H1 (cell line): ENCODE results near the gene PGGHG. TPM values are rescaled to one million over a fixed set of nuclear protein-coding genes. Genes with fewer than 3 reads are reported as not detected.

Experiments used
- CTCF ChIA-PET: fragments of 300-600 bp; sonication (Branson Sonifier 250); formaldehyde crosslinking; loops from one replicate; lab custom pipeline; 2021; ENCODE audit not compliant: partially characterized antibody; lab: Charles Lee
- POLR2A ChIA-PET: fragments of 300-600 bp; sonication (Branson Sonifier 250); formaldehyde crosslinking; loops from one replicate; lab custom pipeline; 2021; ENCODE audit warnings: inconsistent platforms; ENCODE audit not compliant: partially characterized antibody; lab: Charles Lee
- DNase-seq, 2 experiments: peaks; one replicate each; pipeline versions ENCODE4 v3.0.0 to v3.0.0-alpha.2; 2010 to 2022; ENCODE audit warnings: low spot score in 2 of 2, low read depth in 1 of 2, mixed read lengths in 1 of 2
- FAIRE-seq: peaks from 2 replicates; lab custom pipeline; 2011; peaks lifted over from hg19 to GRCh38; lab: Jason Lieb, UNC
- H2AFZ ChIP-seq: 2 replicates; pipeline ENCODE4 v1.8.1; 2012; ENCODE audit warnings: low read length, inconsistent platforms
- H2AK5ac ChIP-seq: 2 replicates; pipeline ENCODE4 v1.6.1; 2013; ENCODE audit warnings: low read depth, low read length
- H2BK120ac ChIP-seq: replicated peaks from 2 replicates; pipeline ENCODE3; 2013; ENCODE audit warnings: low read depth, low read length, inconsistent platforms
- H2BK12ac ChIP-seq: 2 replicates; pipeline ENCODE4 v1.6.1; 2013; ENCODE audit warnings: low read depth, low read length
- H2BK15ac ChIP-seq: 2 replicates; pipeline ENCODE4 v1.6.1; 2013; ENCODE audit warnings: low read length
- H2BK20ac ChIP-seq: 2 replicates; pipeline ENCODE4 v1.6.1; 2013; ENCODE audit warnings: low read length
- H2BK5ac ChIP-seq: 2 replicates; pipeline ENCODE4 v1.6.1; 2013; ENCODE audit warnings: low read depth, low read length
- H3K14ac ChIP-seq: 2 replicates; pipeline ENCODE4 v1.6.1; 2013; ENCODE audit warnings: inconsistent platforms; ENCODE audit not compliant: insufficient read length
- H3K18ac ChIP-seq: 2 replicates; pipeline ENCODE4 v1.6.1; 2013; ENCODE audit warnings: low read length; ENCODE audit errors: extremely low read depth
- H3K23ac ChIP-seq: 2 replicates; pipeline ENCODE4 v1.6.1; 2013; ENCODE audit warnings: inconsistent platforms; ENCODE audit not compliant: insufficient read length
- H3K23me2 ChIP-seq: 2 replicates; pipeline ENCODE4 v1.6.1; 2013; ENCODE audit warnings: low read depth, low read length
- H3K27ac ChIP-seq: 2 replicates; pipeline ENCODE4 v1.6.1; 2011; ENCODE audit warnings: low read depth, low read length, inconsistent platforms
- H3K27me3 ChIP-seq, 4 experiments: replicated peaks in 1 of 4; 1 replicate in 1 of 4; 2 replicates in 3 of 4; pipeline versions ENCODE4 v1.6.1 to v1.8.1; 2011 to 2013; ENCODE audit warnings: low read length in 3 of 4, mild to moderate bottlenecking in 3 of 4, inconsistent platforms in 2 of 4, mixed read lengths in 2 of 4, moderate library complexity in 1 of 4; ENCODE audit not compliant: control insufficient read depth in 3 of 4, insufficient read depth in 3 of 4; ENCODE audit errors: extremely low read depth in 1 of 4
- H3K36me3 ChIP-seq, 4 experiments: 2 replicates each; pipeline versions ENCODE4 v1.6.1 to v1.8.1; 2011 to 2013; ENCODE audit warnings: mild to moderate bottlenecking in 4 of 4, low read length in 3 of 4, moderate library complexity in 2 of 4, control low read depth in 1 of 4, inconsistent platforms in 1 of 4; ENCODE audit not compliant: insufficient read depth in 4 of 4, control insufficient read depth in 2 of 4
- H3K4ac ChIP-seq: replicated peaks from 2 replicates; pipeline ENCODE3; 2013; ENCODE audit warnings: low read length, low read depth, mixed read lengths, inconsistent platforms; ENCODE audit not compliant: insufficient read length
- H3K4me1 ChIP-seq, 4 experiments: replicated peaks in 1 of 4; 1 replicate in 1 of 4; 2 replicates in 3 of 4; pipeline versions ENCODE4 v1.6.1 to v1.8.1; 2011 to 2013; ENCODE audit warnings: low read length in 3 of 4, inconsistent platforms in 2 of 4, mixed read lengths in 1 of 4; ENCODE audit not compliant: insufficient read depth in 4 of 4, control insufficient read depth in 3 of 4
- H3K4me2 ChIP-seq, 2 experiments: 2 replicates each; pipeline versions ENCODE4 v1.6.1 to v1.8.1; 2011 to 2013; ENCODE audit warnings: low read depth in 2 of 2, low read length in 2 of 2, control low read depth in 1 of 2, inconsistent platforms in 1 of 2, mild to moderate bottlenecking in 1 of 2; ENCODE audit not compliant: insufficient read depth in 1 of 2
- H3K4me3 ChIP-seq, 4 experiments: fragments of 200-600, 300-600 bp in 1 of 4; sonication (generic), shearing (Covaris generic), sonication (Bioruptor Twin) in 1 of 4; 2 replicates each; pipeline versions ENCODE4 v1.5.1 to v1.8.1; 2011 to 2016; ENCODE audit warnings: low read length in 4 of 4, low read depth in 3 of 4, control low read depth in 2 of 4, inconsistent platforms in 2 of 4, mild to moderate bottlenecking in 2 of 4, mixed read lengths in 1 of 4, moderate library complexity in 1 of 4; ENCODE audit not compliant: insufficient read depth in 2 of 4; ENCODE audit errors: extremely low read depth in 1 of 4
- H3K56ac ChIP-seq: replicated peaks from 2 replicates; pipeline ENCODE3; 2013; ENCODE audit warnings: low read depth, mild to moderate bottlenecking, mixed read lengths, low read length, inconsistent platforms; ENCODE audit not compliant: insufficient read length
- H3K79me1 ChIP-seq: 2 replicates; pipeline ENCODE4 v1.6.1; 2013; ENCODE audit warnings: low read depth, low read length, control low read depth
- H3K79me2 ChIP-seq, 2 experiments: 2 replicates each; pipeline versions ENCODE4 v1.6.1 to v1.8.1; 2012 to 2013; ENCODE audit warnings: low read length in 2 of 2, mild to moderate bottlenecking in 2 of 2, inconsistent platforms in 1 of 2; ENCODE audit not compliant: insufficient read depth in 2 of 2, control insufficient read depth in 1 of 2
- H3K9ac ChIP-seq, 4 experiments: replicated peaks in 1 of 4; 1 replicate in 1 of 4; 2 replicates in 3 of 4; pipeline versions ENCODE4 v1.6.1 to v1.8.1; 2011 to 2013; ENCODE audit warnings: low read depth in 3 of 4, low read length in 3 of 4, control low read depth in 2 of 4, mild to moderate bottlenecking in 2 of 4, moderate library complexity in 2 of 4, inconsistent platforms in 1 of 4; ENCODE audit errors: extremely low read depth in 1 of 4
- H3K9me3 ChIP-seq, 2 experiments: 2 replicates each; pipeline versions ENCODE4 v1.6.1 to v1.8.1; 2012 to 2013; ENCODE audit warnings: mild to moderate bottlenecking in 2 of 2, moderate library complexity in 2 of 2, control low read depth in 1 of 2, inconsistent platforms in 1 of 2, low read depth in 1 of 2, low read length in 1 of 2, mixed read lengths in 1 of 2; ENCODE audit not compliant: insufficient read depth in 2 of 2
- H4K20me1 ChIP-seq, 2 experiments: replicated peaks in 1 of 2; 2 replicates each; pipeline versions ENCODE3 to v1.8.1; 2011 to 2013; ENCODE audit warnings: inconsistent platforms in 2 of 2, low read length in 2 of 2, mild to moderate bottlenecking in 1 of 2; ENCODE audit not compliant: insufficient read depth in 2 of 2, control insufficient read depth in 1 of 2
- H4K5ac ChIP-seq: 2 replicates; pipeline ENCODE4 v1.6.1; 2013; ENCODE audit warnings: low read length, low read depth, mixed read lengths, inconsistent platforms; ENCODE audit not compliant: insufficient read length
- H4K8ac ChIP-seq: 2 replicates; pipeline ENCODE4 v1.8.0; 2013; ENCODE audit warnings: mild to moderate bottlenecking, moderate library complexity, low read length, inconsistent platforms; ENCODE audit not compliant: insufficient read depth; ENCODE audit errors: extremely low read depth
- H4K91ac ChIP-seq: replicated peaks from 2 replicates; pipeline ENCODE3; 2013; ENCODE audit warnings: low read length, mixed read lengths, inconsistent platforms; ENCODE audit not compliant: insufficient read length
- ASH2L ChIP-seq: fragments of 200-600, 300-600 bp; sonication (generic); IDR thresholded peaks from one replicate; pipeline ENCODE4 v1.7.1; 2017; ENCODE audit warnings: low read length
- BRCA1 ChIP-seq: IDR thresholded peaks from 2 replicates; pipeline ENCODE4 v1.6.1; 2012; ENCODE audit warnings: low read depth, low read length, improper control_type of control experiment
- KDM1A ChIP-seq: fragments of 200-600, 300-600 bp; sonication (generic); IDR thresholded peaks from 2 replicates; pipeline ENCODE4 v1.7.1; 2016; ENCODE audit warnings: mild to moderate bottlenecking, low read length, borderline replicate concordance
- POU5F1 ChIP-seq: IDR thresholded peaks from 2 replicates; pipeline ENCODE4 v1.6.1; 2011; ENCODE audit warnings: low read depth, mild to moderate bottlenecking, low read length, moderate library complexity
- RFX5 ChIP-seq: IDR thresholded peaks from 2 replicates; pipeline ENCODE4 v1.6.1; 2011; ENCODE audit warnings: low read depth, low read length, improper control_type of control experiment, borderline replicate concordance
- RXRA ChIP-seq: IDR thresholded peaks from 2 replicates; pipeline ENCODE4 v1.6.1; 2011; ENCODE audit warnings: low read depth, mild to moderate bottlenecking, low read length, moderate library complexity; ENCODE audit not compliant: insufficient read depth
- SIN3A ChIP-seq, 2 experiments: IDR thresholded peaks in 1 of 2; conservative IDR thresholded peaks in 1 of 2; 2 replicates each; pipeline ENCODE4 v1.6.1; 2011 to 2012; ENCODE audit warnings: low read length in 2 of 2, improper control_type of control experiment in 1 of 2, low read depth in 1 of 2, mild to moderate bottlenecking in 1 of 2
- SRF ChIP-seq: IDR thresholded peaks from 2 replicates; pipeline ENCODE4 v1.6.1; 2011; ENCODE audit warnings: mild to moderate bottlenecking, low read depth, low read length, moderate library complexity
- TAF7 ChIP-seq: optimal IDR thresholded peaks from 2 replicates; pipeline ENCODE3; 2011; ENCODE audit warnings: low read depth, mild to moderate bottlenecking, inconsistent platforms, low read length, moderate library complexity, borderline replicate concordance
- TBP ChIP-seq: IDR thresholded peaks from 2 replicates; pipeline ENCODE4 v1.6.1; 2011; ENCODE audit warnings: low read depth, low read length, improper control_type of control experiment
- TEAD4 ChIP-seq: IDR thresholded peaks from 2 replicates; pipeline ENCODE4 v1.6.1; 2012; ENCODE audit warnings: low read depth, low read length, inconsistent platforms, mixed read lengths
- ZNF274 ChIP-seq: IDR thresholded peaks from 2 replicates; pipeline ENCODE4 v1.7.0; 2012; ENCODE audit warnings: low read length, borderline replicate concordance; ENCODE audit errors: extremely low read depth
- WGBS, 2 experiments: shearing (Covaris generic) in 1 of 2; methylation state at CpG; one replicate each; pipeline versions ENCODE4 v1.1.6 to v1.1.7; 2013 to 2015; ENCODE audit warnings: low lambda C conversion rate in 2 of 2, mixed read lengths in 2 of 2, inconsistent platforms in 1 of 2, low coverage in 1 of 2, missing lambda C conversion rate in 1 of 2; ENCODE audit not compliant: insufficient replicate concordance in 2 of 2, insufficient coverage in 1 of 2, insufficient read length in 1 of 2; ENCODE audit errors: extremely low coverage in 1 of 2, missing lambda C conversion rate in 1 of 2; 5-methylcytosine and 5-hydroxymethylcytosine counted together
- polyA plus RNA-seq, 7 experiments: library from polyadenylated mRNA; depleted of rRNA in 3 of 7; stranded (reverse) in 5 of 7; unstranded in 2 of 7; fragments of >200 nt in 5 of 7; fragments of 200-250 nt in 2 of 7; gene quantifications; 1 replicate in 5 of 7; 2 replicates in 1 of 7; 4 replicates in 1 of 7; pipeline versions ENCODE4 v1.2.1 to v1.2.3, GENCODE V29; 2011 to 2013; ENCODE audit warnings: missing spikeins in 2 of 7, mixed read lengths in 2 of 7
- total RNA-seq: library from RNA; stranded (reverse); fragmentation: NEBNext Ultra II Directional; extraction: Animal tissue kit (Norgen Biotek cat#: 25700); gene quantifications from 2 replicates; pipeline ENCODE4 v1.2.1, GENCODE V29; 2021
- TF ChIP-seq, protein P1 (sequence below): IDR thresholded peaks from 2 replicates; pipeline ENCODE4 v1.6.1; 2011; ENCODE audit warnings: low read depth, mild to moderate bottlenecking, low read length; ENCODE audit not compliant: insufficient read depth

The PGGHG gene
- total and polyA plus RNA-seq, 2 of the 8 experiments (the other 6 are each of a cell fraction or from before 2014, with no cell fraction given) = 34.8 to 60.7 TPM

DNA sequence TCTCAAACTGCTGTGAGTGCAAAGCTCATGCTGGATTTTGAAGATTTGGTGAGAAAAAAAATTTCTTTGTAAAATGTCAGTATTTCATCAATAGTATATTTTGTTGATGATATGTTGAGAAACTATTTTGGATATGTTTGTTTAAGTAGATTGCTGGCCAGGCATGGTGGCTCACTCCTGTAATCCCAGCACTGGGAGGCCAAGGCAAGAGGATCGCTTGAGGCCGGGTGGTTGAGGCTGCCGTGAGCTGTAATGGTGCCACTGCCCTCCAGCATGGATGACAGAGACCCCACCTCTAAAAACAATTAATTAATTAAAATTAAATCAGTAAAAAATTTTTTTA lies 38.6 kb downstream of the PGGHG start:
- no peak overlapping the region for H3K4ac ChIP-seq
- H3K79me2 ChIP-seq = no peaks in the 10 kb centered on the region
- peak overlapping the region; percentile 75; the same call in 1 of the 2 replicates for H2BK12ac ChIP-seq
- no peak overlapping the region for H2BK120ac ChIP-seq
- H3K56ac ChIP-seq = no peak overlapping the region
- H4K20me1 ChIP-seq = no peaks in the 10 kb centered on the region
- H3K9me3 ChIP-seq = peaks cover 4 to 5% of the 10 kb centered on the region in 2 experiments; a peak in 1 of 4 replicates
- no peak overlapping the region for H2AK5ac ChIP-seq
- H4K8ac ChIP-seq = no peak overlapping the region
- 97% methylated on average over 3 of the region's 3 CpGs; no CpG with 5 or more reads in 1 of the 2 experiments for WGBS, 2 experiments
- H3K18ac ChIP-seq = 0 out of 2 replicates have a peak overlapping the region, but pooled peaks have one; percentile 32
- no peak overlapping the region for H3K4me2 ChIP-seq
- no peak overlapping the region for H3K27ac ChIP-seq
- ChIA-PET POLR2A (interaction anchor here (0.7 to 1.8 kb wide), 7 partner anchors 9 to 27 kb away, joined by 3 to 8 read pairs (median 4); partner anchors contain the start of gene IFITM2), CTCF (interaction anchor here (1.0 to 2.4 kb wide), 4 partner anchors 11 to 121 kb away, joined by 3 to 6 read pairs (median 4); partner anchors contain the start of gene BET1L)
- H2AFZ ChIP-seq = no peak overlapping the region
- H3K79me1 ChIP-seq = no peaks in the 10 kb centered on the region
- H3K23me2 ChIP-seq = no peaks in the 10 kb centered on the region
- H3K27me3 ChIP-seq = no peaks in the 10 kb centered on the region
- 0 out of 2 replicates have a peak overlapping the region, but pooled peaks have one; percentile 88 for H2BK15ac ChIP-seq
- H3K4me3 ChIP-seq = no peak overlapping the region
- no peak overlapping the region for H2BK5ac ChIP-seq
- no peak overlapping the region for H3K14ac ChIP-seq
- peaks cover 0 to 14% (median 2%) of the 10 kb centered on the region in 4 experiments; a peak in 4 of 7 replicates for H3K4me1 ChIP-seq
- no peak overlapping the region for H4K5ac ChIP-seq
- TF ChIP-seq, protein P1, sequence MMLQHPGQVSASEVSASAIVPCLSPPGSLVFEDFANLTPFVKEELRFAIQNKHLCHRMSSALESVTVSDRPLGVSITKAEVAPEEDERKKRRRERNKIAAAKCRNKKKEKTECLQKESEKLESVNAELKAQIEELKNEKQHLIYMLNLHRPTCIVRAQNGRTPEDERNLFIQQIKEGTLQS = no peak
- TF ChIP-seq ASH2L = no peak
- no peak for TF ChIP-seq SIN3A (conservative IDR thresholded peaks at IDR 0.05 in 1 of 2, IDR thresholded peaks at IDR 0.05 in 1 of 2; ENCODE audit: low read depth in 1 of 2, low read length in 2 of 2)
- TF ChIP-seq KDM1A = no peak
- TF ChIP-seq TAF7 = no peak
- no peak for TF ChIP-seq TBP
- no peak for TF ChIP-seq SRF
- no peak for TF ChIP-seq TEAD4
- no peak for TF ChIP-seq RFX5
- no peak for TF ChIP-seq BRCA1
- TF ChIP-seq RXRA = no peak
- no peak for TF ChIP-seq ZNF274
- TF ChIP-seq POU5F1 = no peak
- H3K9ac ChIP-seq = no peak overlapping the region
- H3K36me3 ChIP-seq = no peaks in the 10 kb centered on the region
- H4K91ac ChIP-seq = no peak overlapping the region
- DNase-seq = no peak
- FAIRE-seq = no peak
- H2BK20ac ChIP-seq = no peak overlapping the region
- no peak overlapping the region for H3K23ac ChIP-seq
